CD4-positive, alpha-beta T cell treated with Interleukin-15 for 1 hour (primary cell): ENCODE measurements around the gene OTUB1.

ENCODE experiments used
- DNase-seq: peaks from one replicate; pipeline ENCODE4 v3.0.0-alpha.2; 2020

OTUB1 gene

GRCh38 chr11:63978551-63979239, 7.5 kb upstream of the OTUB1 start:
- DNase-seq: no peak

- DNase-seq: no peak
These were observed 6.8 kb upstream of the OTUB1 start for GRCh38 chr11:63979426-63979825.

- peak; percentile 70 for DNase-seq
These were observed 454 bp upstream of the OTUB1 start for GRCh38 chr11:63985812-63986155.

GRCh38 chr11:63986932-63987513, 785 bp downstream of the OTUB1 start:
- no peak for DNase-seq

- no peak for DNase-seq
These were observed 5.3 kb downstream of the OTUB1 start for GRCh38 chr11:63991558-63991957.

- no peak for DNase-seq
These were observed 6.9 kb downstream of the OTUB1 start for GRCh38 chr11:63993100-63993499.

- no peak for DNase-seq
These were observed 7.8 kb downstream of the OTUB1 start for GRCh38 chr11:63993993-63994392.

GRCh38 chr11:63996512-63996911, 10.3 kb downstream of the OTUB1 start:
- DNase-seq: no peak

- DNase-seq: no peak
These were observed 11.0 kb downstream of the OTUB1 start for GRCh38 chr11:63997104-63997700.

GRCh38 chr11:63997801-63998337, 11.6 kb downstream of the OTUB1 start:
- no peak for DNase-seq

- no peak for DNase-seq
These were observed 12.5 kb downstream of the OTUB1 start for GRCh38 chr11:63998558-63999348.

- peak; percentile 54 for DNase-seq
These were observed 13.2 kb downstream of the OTUB1 start for GRCh38 chr11:63999349-64000025.

- DNase-seq: peak; percentile 76
These were observed 13.9 kb downstream of the OTUB1 start for GRCh38 chr11:64000026-64000739.

- DNase-seq: no peak
These were observed 14.7 kb downstream of the OTUB1 start for GRCh38 chr11:64000740-64001483.

- no peak for DNase-seq
These were observed 15.5 kb downstream of the OTUB1 start for GRCh38 chr11:64001484-64002420.

GRCh38 chr11:64003807-64004589, 17.8 kb downstream of the OTUB1 start:
- no peak for DNase-seq

GRCh38 chr11:64004590-64004984, 18.3 kb downstream of the OTUB1 start:
- no peak for DNase-seq

- DNase-seq: no peak
These were observed 19.5 kb downstream of the OTUB1 start for GRCh38 chr11:64005691-64006090.

- no peak for DNase-seq
These were observed 20.2 kb downstream of the OTUB1 start for GRCh38 chr11:64006398-64006797.
